Hepatocyte (in vitro differentiated cells): Measurements from ENCODE around the gene C4orf51.

Experiments used
- EZH2phosphoT487 ChIP-seq: fragments of 200-600 bp; sonication (generic); IDR thresholded peaks from one replicate; pipeline ENCODE4 v1.6.1; 2018; ENCODE audit warnings: antibody characterized with exemption, mild to moderate bottlenecking, low read depth, moderate library complexity; ENCODE audit not compliant: unreplicated experiment, severe bottlenecking
- TF ChIP-seq, protein P1 (sequence below): fragments of 200-600 bp; sonication (generic); IDR thresholded peaks from 2 replicates; pipeline ENCODE4 v1.5.1; 2016; ENCODE audit warnings: antibody characterized with exemption, mild to moderate bottlenecking; ENCODE audit not compliant: poor library complexity

DNA sequence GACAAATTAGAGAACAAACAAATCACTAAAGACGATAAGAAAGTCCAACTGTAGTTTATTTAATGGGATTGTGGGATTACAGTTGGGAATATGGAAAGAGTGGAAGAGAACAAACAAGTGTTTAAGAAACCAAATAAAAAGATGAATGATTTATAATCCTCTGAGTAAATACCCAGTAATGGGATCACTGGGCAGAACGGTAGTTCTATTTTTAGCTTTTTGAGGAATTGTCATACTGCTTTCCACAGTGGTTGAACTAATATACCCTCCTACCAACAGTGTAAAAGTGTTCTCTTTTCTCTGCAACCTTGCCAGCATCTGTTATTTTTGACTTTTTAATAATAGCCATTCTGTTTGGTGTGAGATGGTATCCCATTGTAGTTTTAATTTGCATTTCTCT lies 15.0 kb downstream of the C4orf51 start:
- TF ChIP-seq, protein P1, sequence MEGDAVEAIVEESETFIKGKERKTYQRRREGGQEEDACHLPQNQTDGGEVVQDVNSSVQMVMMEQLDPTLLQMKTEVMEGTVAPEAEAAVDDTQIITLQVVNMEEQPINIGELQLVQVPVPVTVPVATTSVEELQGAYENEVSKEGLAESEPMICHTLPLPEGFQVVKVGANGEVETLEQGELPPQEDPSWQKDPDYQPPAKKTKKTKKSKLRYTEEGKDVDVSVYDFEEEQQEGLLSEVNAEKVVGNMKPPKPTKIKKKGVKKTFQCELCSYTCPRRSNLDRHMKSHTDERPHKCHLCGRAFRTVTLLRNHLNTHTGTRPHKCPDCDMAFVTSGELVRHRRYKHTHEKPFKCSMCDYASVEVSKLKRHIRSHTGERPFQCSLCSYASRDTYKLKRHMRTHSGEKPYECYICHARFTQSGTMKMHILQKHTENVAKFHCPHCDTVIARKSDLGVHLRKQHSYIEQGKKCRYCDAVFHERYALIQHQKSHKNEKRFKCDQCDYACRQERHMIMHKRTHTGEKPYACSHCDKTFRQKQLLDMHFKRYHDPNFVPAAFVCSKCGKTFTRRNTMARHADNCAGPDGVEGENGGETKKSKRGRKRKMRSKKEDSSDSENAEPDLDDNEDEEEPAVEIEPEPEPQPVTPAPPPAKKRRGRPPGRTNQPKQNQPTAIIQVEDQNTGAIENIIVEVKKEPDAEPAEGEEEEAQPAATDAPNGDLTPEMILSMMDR: no peak
- TF ChIP-seq EZH2phosphoT487: no peak
